HG03354 (cell line): ENCODE data around the gene ADAMTS15.

Experiments used
- ATAC-seq: cut with Tn5 transposase; IDR thresholded peaks from one replicate; pipeline ENCODE4 v1.9.1; 2021; ENCODE audit warnings: mild to moderate bottlenecking; ENCODE audit not compliant: unreplicated experiment, poor library complexity, severe bottlenecking

Gene ADAMTS15, protein sequence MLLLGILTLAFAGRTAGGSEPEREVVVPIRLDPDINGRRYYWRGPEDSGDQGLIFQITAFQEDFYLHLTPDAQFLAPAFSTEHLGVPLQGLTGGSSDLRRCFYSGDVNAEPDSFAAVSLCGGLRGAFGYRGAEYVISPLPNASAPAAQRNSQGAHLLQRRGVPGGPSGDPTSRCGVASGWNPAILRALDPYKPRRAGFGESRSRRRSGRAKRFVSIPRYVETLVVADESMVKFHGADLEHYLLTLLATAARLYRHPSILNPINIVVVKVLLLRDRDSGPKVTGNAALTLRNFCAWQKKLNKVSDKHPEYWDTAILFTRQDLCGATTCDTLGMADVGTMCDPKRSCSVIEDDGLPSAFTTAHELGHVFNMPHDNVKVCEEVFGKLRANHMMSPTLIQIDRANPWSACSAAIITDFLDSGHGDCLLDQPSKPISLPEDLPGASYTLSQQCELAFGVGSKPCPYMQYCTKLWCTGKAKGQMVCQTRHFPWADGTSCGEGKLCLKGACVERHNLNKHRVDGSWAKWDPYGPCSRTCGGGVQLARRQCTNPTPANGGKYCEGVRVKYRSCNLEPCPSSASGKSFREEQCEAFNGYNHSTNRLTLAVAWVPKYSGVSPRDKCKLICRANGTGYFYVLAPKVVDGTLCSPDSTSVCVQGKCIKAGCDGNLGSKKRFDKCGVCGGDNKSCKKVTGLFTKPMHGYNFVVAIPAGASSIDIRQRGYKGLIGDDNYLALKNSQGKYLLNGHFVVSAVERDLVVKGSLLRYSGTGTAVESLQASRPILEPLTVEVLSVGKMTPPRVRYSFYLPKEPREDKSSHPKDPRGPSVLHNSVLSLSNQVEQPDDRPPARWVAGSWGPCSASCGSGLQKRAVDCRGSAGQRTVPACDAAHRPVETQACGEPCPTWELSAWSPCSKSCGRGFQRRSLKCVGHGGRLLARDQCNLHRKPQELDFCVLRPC

DNA sequence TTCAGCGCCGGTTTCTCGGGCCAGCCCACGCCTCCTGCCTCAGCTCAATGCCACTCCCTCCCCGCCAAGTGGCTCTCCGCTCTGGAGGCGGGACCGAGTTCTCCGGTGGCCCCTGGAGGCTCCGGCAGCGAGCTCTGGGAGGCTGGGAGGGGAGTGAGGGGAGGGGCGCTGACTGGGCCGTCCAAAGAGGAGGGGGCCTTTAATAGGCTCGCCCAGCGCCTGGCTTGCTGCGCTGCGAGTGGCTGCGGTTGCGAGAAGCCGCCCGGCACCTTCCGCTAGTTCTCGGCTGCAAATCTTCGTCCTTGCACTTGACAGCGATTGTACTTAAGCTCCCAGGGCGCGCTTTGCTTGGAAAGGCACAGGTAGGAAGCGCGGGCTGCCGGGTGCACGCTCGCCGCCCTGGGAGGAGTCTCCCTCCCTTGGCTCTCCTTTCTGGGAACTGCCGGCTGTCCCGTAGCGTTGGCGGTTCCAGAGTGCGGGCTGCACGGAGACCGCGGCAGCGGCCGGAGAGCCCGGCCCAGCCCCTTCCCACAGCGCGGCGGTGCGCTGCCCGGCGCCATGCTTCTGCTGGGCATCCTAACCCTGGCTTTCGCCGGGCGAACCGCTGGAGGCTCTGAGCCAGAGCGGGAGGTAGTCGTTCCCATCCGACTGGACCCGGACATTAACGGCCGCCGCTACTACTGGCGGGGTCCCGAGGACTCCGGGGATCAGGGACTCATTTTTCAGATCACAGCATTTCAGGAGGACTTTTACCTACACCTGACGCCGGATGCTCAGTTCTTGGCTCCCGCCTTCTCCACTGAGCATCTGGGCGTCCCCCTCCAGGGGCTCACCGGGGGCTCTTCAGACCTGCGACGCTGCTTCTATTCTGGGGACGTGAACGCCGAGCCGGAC, at the start of gene ADAMTS15:
Gene ADAMTS15, plus strand, starts transcription at position 230 of the 894 bp plus-strand sequence. Its CDS starts 329 bp downstream, at position 559.
- peak; percentile 61 for ATAC-seq

DNA sequence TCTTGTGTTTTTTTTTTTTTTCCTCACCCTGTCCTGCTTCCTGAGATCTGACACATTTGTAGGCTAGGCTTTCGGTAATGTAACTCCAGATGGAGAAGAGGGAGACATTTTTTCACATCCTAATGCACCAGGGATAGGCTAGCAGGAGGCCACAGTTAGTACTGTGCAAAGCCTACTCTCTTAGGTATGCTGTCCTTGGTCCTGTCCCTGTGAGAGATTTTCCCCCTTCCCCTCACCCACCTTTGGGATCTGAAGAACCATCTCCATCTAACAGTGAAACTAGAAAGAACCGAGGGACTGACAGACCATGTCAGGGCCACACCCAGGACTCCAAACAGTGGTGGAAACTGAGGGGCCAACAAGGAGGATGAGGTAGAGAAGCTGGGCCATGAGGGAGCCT, 49.2 kb upstream of the ADAMTS15 start:
- ATAC-seq: no peak

DNA sequence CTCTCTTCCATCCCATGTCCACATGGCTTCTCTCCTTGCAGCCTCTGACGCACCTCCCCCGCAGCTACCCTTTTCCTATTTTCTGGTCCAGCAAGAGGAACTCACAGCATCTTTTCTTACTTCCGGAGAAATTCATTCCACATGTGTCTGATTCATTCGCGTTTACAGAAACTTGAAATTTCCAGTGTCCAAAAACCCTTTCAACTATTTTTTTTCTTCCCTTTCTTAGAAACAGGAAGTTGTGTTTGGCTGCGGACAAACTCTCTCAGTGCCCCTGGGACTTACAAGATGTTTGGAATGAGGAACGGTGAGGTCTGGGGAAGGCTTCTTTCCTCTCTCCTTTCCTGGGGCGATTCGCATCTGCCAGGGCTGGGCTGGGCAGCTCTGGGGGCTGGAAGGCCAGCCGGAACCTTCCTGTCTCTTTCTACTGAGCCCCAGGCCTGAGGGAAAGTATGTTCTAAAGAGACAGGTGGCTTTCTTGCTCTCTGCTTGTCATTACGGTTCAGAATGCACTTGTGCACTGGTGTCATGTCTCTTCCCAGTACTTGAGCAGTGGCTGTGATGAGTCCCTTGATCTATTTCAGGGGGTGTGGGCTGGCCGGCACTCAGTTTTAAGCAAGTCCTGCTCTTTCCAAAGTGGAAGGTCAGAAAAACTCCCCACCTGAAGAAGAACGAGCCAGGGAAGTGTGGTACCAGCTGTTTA, 47.5 kb upstream of the ADAMTS15 start:
- ATAC-seq: no peak

DNA sequence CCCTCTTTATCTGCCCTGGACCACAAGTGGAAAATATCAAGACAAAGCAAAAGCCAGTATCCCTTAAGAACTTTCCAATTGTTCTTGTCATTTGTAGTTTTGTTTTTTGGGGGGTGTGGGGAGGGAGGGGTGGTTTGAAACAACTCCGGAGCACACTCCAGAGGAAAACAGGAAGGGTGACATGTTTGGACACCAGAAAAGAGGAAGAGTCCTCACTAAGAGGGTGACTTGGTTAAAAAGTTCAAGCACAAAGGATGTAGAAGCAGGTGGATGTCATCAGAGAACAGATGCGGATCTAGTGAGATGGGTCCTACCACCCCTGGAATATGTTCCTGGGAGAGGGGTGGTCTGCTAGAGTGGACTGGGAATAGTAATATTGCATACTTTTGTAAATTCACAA, 45.9 kb upstream of the ADAMTS15 start:
- ATAC-seq: no peak

DNA sequence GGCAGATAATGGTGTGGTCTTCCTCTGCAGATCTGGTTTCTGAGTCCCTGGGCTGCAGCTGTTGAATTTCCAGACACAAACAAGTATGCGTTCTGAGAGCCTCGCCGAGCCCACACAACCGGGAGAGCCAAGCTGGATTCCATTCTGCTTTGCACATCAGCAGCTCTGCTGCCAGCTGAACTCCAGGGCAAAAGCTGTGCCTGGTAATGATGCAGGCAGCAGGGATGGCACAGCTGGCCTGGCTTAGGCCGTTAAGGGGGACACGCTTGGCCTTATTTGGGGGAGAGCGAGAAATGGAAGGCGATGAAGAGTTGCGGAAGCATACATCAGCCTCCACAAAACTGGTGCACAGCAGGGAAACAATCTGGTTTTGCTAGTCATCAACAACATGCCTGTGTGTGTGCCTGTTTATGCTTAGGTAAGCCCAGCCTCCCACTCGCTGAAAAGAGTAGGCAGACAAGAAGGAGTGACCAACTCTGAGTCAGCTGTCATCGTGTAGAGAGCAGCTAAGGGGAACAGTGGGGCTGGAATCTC, 45.1 kb upstream of the ADAMTS15 start:
- no peak for ATAC-seq

DNA sequence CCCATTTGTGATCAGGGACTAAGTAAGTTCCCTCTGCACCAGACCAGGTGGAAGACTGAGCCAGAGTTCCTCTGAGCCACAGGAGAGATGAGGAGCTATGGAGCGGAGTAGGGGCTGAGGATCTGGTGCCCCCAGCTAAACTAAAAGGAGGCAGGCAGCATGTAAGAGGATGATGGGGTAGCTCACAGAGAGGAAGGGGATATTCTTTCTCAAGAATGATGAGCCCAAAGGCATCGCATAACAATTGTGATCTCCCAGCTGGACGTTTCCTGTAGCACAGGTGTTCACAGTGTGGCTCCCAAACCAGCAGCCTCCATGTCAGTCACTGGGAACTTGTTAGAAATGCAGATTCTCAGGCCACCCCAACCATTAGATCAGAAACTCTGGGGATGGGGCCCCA, 44.5 kb upstream of the ADAMTS15 start:
- ATAC-seq: no peak

DNA sequence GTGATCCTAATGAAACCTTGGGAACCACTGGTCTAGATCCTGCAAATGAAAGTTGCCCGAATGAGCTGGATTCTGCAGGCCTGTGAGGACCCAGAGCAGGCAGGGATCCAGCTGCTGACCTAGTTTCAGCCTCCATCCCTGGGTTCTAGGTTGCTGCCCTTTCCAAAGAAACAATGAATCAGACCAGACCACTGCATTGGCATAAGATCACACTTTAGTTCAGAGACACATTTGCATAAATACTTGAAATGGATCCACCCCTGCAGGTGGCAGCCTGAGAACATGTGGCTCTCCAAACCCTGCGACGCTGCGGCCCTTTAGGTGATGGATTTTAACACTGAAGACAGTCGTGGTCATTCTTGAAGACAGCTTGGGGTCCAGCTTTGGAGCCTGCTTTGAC, 43.7 kb upstream of the ADAMTS15 start:
- ATAC-seq: no peak

DNA sequence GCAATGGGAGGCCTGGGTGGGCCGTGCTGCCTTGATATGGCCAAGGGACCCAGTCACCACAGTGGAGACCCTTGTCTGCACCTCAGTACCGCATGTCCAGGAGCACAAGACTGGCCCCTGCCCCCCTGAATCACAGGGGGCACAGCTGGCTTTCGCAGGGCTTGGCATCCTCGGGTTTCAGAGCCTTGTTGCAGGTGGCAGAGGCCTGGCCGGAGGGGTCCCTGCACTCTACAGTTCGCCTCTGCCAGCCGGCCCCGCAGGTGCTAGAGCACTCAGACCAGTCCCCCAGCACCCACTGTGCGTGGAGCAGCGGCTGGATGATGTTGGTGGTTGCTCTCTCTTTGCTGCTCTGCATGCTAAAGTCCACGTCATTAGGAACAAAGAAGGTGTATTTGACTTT, 43.0 kb upstream of the ADAMTS15 start:
- ATAC-seq: no peak

DNA sequence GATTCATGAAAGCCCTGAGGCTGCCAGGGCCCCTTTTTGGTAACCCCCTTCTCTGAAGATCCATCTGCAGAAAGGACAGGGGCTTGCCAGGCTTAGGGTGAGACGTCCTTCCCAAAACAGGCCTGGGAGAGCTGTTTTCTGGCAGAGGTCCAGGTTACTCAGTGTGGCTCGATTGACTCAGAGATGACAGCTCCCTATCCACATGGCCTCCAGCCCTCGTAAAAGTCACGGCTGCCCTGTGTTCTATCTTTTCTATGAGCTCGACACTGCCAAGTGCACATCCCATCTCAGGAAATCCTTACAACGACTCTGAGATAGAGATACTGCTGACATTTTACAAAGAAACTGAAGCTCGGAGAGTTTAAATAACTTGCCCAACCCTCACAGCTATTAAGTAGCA, 40.5 kb upstream of the ADAMTS15 start:
- ATAC-seq: no peak

DNA sequence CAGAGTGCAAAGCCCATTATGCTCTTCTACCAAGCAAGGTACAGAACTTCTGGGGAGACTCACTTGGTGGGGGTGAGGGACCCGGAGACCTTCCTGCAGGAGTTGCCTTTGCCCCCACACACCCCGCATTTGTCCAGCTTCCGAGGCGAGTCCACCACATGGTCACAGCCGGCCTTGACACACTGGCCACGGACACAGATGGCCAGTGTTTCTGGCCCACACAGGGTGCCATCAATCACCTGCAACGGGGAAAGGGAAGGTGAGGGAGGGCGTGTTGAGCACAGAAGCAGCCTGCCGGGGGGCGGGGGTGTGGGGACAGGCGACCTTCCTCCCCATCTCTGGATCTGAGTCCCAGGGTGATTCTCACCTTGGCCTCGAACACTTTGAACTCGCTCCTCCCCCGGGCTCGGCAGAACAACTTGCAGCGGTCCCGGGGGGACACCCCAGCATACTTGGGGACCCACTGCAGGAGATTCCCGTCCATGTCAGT, 40.0 kb upstream of the ADAMTS15 start:
- no peak for ATAC-seq

DNA sequence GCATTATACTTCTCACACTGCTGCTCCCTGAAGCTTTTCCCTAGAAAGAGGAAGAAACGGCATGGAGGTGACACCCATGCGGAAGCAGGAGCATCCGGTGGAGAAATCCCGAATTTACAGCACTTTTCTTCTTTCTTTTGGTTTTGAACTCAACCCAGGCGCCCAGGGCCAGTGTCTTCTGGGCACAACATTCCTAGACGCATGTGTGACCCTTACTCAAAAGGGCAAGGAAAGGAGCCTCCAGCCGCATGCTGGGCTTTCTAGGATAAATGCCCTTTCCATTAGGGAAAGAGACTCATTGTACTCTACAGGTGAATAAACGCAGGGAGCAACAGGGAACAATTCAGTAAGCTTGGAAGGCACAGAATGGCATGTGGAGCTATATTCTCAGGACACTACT, 39.5 kb upstream of the ADAMTS15 start:
- ATAC-seq: no peak

DNA sequence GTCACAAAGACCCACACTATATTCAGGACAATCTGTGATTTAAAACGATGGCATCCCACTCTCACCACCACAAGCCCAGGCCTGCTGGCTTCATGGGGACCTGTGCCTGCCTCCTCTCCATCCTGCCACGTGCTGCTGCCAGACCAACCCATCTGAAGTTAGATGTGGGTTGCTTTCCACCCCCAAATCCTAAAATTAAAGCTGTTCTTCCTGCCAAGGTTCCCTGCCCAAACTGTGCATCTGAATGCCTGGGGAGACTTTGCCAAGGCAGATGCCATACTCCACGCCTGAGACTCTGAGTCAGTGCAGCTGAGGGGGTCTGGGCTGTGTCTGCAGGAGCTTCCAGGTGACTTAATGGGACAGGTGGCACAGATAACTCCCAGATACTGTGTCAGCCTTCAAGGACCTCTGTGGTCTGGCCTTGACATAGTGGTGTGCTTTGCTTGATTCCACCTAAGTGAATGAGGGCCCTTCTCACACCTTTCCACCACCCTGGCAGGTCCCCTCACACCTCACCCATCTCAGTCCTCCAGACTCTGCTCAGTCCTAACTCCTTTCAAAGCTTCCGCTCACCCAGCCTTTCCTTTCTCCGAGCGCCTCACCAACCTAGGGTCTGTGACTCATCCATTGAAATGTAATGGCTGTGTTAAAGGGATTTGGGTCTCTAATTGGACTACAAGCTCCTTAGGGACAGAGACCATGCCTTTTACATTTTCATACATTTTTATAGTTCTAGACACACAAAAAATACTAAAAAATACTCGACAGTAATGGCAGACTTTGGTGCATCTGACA, 38.7 kb upstream of the ADAMTS15 start:
- no peak for ATAC-seq

DNA sequence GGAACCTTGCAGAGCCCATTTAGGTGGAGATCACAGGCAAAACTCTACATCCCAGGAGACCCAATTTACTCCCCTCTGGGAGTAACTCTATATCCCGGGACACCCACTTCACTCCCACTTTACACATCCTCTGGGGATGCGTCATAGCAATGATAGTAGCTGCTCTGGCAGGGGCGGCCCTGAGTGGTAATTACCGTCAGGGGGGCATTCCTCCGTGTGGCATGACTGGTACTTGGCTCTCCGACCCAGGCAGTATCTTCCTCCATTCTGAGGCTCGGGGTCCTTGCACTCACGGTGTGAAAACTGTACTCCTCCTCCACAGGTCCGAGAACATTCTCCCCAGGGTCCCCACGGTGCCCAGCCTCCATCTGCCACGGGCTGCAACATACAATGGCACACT, 37.2 kb upstream of the ADAMTS15 start:
- no peak for ATAC-seq

DNA sequence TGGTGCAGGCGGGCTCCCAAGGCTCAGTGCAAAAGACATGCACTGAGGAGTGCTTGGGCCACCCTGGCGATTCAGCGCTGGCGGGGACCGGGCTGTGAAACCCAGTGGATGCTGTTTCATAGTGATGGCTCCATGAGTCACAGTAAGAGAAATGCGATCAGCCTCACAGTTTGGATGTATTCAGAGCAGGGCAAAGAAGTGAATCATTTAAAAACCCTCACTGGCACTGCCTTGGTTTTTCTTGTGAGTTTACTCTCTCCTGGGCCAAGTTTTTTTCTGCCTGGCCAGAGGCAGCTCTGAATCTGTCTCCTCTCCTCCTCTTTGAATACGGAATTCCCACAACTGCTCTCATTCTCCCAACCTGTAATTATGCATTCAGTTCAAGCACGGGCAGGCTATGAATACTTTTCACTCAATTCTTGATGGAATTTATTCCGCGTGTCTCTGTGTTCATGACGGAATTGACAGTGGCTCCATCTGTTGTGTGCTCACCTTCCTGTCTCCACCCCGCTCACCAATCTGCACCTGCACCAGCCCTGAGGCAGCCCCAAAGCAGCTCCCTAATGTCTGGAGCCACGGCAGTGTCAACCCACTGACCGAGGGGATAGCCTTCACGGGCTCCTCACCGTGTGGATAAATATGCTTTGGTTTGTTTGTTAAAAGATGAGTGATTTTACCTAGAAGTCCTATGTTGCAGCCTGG, 34.9 kb upstream of the ADAMTS15 start:
- ATAC-seq: no peak

DNA sequence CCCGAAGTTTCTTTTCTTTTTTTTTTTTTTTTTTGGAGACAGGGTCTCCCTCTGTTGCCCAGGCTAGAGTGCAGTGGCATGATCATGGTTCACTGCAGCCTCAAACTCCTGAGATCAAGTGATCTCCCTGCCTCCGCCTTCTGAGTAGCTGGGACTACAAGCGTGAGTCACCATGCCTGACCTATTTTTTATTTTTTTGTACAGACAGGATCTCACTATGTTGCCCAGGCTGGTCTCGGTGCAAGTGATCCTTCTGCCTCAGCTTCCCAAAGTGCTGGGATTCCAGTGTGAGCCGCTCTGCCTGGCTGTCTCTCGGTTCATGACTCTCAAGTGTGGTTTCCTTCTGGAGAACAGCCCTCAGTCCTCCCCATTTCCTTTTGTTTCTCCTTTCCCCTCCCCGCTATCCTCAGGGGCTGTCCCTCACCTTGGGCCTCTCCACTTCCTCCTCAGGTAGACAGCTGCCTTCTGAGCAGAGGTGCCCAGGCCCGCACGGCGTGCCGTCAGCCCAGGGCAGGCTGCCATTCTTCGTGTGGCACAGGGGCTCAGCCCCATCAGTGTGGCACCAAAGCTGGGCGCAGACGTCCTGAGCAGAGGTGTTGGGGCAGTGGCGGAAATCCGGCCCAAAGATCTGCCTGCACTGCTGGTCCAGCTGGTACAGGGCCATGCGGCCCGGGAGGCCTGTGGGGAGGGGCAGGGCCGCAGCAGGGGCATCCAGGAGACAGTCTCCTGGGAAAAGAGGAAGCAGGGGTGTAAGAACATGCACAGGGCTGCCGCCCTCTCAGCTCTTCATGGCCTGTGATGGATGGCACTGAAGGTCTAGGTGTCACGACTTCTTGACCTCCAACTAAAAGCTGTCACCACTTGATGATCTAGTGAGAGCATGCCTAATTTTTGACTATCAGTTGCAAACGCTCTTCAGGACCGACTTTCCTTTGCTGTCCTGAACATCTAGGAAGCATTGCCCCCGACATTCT, 34.1 kb upstream of the ADAMTS15 start:
- ATAC-seq: no peak

DNA sequence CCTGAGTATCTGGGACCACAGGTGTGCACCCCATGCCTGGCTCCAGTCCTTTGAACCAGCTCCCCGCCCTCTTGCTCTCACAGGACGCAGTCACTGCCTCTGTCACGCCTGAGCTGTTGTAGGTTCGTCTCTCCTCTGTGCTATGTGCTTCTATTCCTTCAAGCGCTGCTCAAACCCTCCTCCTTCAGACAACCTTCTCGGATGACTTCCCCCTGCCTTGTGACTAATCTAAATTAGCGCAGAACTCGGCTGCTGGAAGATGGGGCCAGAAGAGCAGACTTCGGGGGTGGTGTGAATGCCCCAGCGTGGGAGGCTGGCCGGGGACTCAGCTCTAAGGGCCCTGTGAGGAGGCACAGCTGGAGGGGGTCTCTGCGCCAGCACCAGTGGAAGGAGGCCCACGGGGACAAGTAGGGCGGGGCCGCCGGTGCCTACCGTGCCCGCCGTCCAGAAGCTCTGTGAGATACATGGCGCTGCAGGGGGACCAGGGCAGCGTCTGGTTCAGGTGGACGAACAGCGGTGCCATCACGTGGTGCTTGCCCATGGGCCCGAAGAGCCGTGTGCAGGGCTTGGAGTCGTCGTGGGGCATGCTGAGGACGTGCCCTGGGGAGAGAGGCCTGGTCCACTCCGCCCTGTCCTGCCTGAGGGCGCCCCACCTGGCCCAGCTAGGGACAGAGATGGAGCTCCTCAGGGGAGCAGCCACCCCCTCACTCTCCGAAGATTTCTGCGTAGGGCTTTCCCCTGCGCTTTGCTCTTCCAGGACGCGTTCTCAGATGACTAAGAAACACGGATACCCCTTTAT, 32.5 kb upstream of the ADAMTS15 start:
- ATAC-seq: no peak
